ENCODE measurements around the gene NUP98.

The NUP98 gene

GRCh38 chr11:3732671-3733436, 64.5 kb downstream of the NUP98 start:
- no peak for DNase-seq

DNA sequence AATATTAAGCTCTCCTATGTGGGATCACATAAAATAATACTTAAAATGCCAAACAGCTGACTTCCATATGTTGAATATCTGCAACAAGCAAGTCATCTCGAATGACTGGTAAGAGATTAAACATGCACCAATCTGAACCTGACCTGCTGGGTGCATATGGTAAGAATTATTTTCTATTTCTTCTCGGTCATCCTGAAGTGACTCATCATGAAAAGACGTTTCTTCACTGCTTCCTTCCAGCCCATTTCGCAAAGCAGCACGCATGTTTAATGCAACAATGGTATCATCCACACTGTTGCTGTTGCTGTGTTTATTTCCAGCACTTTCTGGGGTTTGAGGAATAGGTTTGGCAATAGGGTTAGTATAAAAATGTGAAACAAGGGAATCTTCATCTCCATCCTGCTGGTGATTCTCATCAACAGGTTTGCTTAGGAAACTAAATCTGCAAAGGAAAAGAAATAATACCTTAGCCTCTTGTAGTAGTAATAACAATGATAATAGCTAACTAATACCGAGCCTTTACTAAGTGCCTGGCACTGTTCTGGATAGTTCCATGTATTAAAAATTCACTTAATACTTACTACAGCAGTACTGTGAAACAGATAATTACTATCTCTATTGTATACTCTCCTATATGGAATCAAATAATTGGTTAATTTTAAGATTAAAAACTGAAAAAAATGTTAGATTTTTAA, 74.2 kb downstream of the NUP98 start:
- no peak for DNase-seq

- no peak for DNase-seq
Measured at GRCh38 chr11:3722100-3722499, 75.3 kb downstream of the NUP98 start.

DNA sequence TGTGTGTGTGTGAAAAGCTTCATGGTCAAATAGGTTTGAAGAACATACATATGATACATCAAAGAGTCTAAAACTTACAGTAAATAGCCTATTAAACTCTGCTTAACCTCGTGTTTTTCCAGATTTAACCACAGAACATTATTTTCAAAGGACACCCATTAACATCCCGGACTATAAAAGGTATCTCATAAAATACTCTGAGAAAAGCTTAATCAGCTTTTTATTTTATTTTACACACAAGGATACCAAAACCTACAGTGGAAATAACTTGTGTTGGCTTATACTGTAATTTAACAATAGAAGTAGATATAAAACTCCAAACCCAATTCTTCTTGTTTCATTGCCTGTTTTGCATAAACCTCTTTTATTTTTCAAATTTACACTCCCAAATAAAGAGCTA, 76.4 kb downstream of the NUP98 start:
- no peak for DNase-seq

DNA sequence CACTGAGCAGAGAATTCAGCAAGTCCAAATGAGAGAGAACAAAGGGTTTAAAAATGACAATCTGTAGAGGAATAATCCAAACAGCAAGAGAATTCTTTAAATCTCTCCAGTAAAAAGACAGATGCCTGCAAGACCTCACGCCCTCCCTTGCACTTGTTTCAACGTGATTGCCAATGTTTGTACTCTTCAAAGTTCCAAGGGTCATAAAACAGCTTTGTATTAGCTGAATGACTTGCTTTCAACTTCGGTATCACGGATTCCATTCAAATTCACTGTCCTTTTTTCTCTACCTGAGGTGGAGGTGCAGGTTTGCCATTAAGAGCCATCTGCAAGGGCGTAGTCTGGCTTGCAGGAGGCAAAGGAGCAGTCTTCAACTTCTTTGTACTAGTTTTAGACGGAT, 85.1 kb downstream of the NUP98 start:
- no peak for DNase-seq

GRCh38 chr11:3710485-3711259, 86.7 kb downstream of the NUP98 start:
- no peak for DNase-seq

DNA sequence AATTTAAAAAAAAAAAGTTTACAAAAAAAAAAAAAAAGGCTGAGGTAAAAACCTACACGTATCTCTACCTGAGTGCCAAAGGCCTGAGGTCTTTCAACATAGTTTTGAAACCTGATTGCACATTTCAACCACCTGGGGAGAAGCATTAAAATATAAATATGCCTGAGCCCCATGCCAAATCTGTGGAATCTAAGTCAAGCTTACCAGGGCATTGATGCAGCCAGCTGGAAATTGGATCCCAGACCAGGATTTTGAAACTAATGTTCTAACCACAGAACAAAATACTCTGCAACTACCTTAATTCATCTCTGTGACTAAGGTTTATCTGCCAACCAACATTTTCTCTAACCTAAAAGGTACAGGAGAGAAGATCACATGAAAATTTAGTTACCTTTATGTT, 87.4 kb downstream of the NUP98 start:
- no peak for DNase-seq

DNA sequence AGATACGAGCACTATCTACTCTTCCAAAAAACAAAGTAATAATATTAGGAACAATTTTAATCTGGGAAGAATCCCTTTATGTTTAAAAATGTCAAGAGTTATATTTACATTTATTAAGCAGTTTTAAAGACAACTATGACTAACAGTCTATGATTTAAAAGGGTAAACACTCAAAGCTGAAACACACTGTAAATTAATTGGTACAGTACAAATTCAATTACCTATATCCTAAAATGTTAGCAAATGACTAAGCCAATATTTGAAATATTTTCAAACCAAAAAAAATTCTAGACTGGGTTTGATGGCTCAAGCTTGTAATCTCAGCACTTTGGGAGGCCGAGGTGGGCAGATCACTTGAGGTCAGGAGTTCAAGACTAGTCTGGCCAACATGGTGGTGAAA, 90.2 kb downstream of the NUP98 start:
- no peak for DNase-seq

DNA sequence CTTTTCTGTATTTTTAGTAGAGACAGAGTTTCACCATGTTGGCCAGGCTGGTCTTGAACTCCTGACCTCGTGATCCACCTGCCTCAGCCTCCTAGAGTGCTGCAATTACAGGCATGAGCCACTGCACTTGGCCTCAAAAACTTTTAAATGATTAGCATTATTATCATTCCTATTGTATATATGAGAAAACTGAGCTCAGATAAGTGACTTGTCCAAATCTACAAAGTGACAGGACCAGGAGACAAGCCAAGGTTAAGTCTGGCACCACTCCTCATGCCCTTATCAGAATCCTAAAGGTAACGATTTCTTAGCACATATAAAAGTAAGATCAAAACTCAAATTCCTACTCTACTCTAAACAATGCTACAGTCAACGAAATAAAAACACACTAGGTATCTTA, 94.0 kb downstream of the NUP98 start:
- DNase-seq = no peak

GRCh38 chr11:3700910-3701309, 96.4 kb downstream of the NUP98 start:
- DNase-seq = no peak

DNA sequence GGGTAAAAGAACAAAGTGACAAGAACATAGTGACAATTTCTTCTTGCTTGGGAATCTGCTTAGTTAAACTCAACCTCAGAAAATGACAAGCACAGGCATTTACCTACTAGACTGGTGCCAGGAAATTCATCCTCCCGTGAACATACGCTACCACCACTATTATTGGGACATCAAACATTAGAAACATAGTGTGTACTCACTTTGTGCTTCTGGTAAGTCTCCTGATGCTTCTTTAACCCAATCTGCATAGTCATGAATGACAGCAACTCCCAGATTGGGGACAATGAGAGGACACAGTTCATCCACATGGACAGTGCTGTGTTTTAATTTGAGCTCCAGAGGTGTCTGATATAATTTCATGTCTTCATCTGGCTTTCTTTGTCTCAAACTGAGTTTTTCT, 96.9 kb downstream of the NUP98 start:
- DNase-seq = no peak

- no peak for DNase-seq
Measured at GRCh38 chr11:3686751-3687150, 110.6 kb downstream of the NUP98 start.

DNA sequence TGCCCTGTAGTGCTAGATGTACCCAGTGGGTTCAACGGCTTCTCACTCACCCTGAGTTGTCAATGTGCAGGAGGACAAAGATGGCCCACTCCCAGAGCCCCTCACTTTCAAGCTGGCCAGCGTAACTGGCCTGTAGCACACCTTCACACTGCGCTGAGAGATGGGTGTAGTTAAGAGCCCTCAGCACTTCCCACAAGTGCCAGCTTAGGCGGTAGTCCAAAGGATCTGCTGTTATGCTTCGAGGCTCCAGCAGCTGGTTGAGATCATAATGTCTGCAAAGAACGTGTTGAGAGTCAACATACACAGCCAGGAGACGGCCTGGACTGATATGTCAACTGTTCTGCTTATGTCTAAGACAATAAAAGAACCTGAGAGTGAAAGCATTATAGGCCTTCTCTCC, 111.4 kb downstream of the NUP98 start:
- DNase-seq = no peak

GRCh38 chr11:3684819-3685172, 112.6 kb downstream of the NUP98 start:
- no peak for DNase-seq

- DNase-seq = no peak
Measured at GRCh38 chr11:3684129-3684818, 113.1 kb downstream of the NUP98 start.

DNA sequence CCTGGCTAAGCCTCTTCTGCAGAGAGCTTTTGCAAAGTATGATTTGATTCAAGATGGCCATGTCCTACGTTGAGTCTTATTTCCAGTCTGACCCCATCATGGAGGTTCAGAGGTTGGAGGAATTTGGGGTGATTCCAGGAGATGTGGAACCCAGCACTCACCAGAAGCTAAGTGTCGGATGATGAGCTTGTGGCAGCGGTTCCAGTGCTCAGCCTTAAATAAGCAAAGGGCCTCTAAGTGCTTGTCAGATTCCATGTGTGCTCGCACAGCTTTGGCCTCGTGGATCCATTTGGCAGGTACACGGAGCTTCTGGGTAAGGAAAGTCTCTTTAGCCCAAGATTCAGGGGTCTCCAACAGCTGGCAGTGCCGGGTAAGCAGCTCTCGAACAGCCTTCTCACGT, 114.3 kb downstream of the NUP98 start:
- no peak for DNase-seq

- no peak for DNase-seq
Measured at GRCh38 chr11:3679077-3679476, 118.3 kb downstream of the NUP98 start.

DNA sequence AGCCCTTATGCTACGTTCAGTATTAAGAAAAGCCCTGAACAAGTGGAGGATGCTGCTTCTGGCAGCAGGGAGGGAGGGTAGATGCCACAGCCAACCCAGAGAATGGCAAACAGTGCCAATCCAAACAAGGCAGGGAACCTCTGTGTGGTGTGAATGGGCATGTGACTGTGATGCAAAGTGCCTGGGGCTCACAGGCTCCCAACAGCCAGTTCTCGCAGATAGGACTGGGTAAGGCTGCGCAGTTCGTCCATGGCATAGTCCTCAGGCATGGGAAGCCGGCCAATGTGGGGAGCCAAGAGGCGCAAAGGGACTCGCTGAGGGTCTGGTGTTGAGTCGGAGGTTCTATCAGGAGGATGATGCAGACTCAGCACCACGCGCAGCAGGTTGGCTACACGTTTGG, 121.4 kb downstream of the NUP98 start:
- no peak for DNase-seq

DNA sequence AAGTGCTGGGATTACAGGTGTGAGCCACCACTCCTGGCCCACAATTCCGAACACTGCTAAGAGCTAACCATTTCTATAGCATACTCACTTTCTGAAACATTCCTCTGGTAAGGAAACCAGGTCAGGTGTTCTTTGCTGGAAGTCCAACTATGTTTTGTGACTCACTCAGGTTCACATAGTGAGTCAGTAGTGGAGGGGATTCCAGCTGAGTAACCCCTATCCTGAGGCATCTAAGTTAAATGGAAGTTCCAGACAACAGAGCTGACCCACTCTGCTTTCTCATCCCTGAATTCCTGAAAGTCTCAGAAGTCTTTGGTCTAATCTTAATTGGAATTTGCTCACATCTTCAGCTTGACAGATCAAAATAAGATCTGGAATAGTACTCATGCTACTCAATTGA, 123.2 kb downstream of the NUP98 start:
- DNase-seq = no peak

DNA sequence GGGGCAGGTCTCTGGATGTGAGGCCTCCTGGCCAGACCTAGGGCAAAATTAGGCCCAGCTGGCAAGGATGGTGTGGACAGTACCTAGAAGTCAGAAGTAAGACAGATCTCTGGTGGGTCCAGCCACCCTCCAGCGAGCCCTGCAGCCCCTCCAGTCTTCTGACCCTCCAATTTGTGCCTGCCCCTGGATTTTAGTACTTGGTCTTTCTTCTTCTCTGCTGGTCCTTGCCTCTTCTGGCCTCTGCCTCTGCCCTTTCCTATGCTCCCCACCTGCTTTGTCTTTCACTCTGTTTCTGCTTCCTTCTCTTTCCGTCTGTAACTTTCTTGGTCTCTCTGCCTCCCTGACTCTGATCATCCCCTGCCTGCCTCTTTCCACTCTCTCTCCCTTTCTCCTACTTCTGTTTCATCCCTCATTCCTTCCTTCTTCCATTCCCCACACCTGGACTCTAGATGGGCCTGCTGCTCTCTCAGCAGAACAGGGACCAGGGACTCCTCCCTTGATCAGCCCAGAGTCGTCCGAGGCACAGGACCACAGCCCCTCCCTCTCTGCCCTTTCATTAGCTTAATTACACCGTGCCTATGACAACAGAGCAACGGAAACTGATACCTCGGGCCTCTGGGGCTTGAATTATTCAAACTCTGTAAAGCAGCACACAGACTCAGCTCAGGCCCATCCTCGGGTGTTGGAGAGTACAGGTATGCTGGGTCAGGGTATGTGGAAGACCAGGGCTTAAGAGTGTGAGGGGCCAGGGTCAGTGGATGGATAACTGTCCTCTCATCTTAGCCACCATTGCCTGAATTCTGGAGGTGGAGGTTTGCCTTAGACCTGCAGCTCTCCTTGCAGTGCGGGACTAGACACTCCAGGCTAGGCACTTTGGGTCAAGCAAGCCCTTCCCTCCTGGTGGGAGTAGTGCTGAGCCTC, 125.8 kb downstream of the NUP98 start, which contains the start of gene CHRNA10:
TSS of gene CHRNA10 (minus strand) at position 51 of the 921 bp plus-strand sequence. CDS start 72 bp downstream, outside the sequence.
- peak; percentile 25 for DNase-seq

DNA sequence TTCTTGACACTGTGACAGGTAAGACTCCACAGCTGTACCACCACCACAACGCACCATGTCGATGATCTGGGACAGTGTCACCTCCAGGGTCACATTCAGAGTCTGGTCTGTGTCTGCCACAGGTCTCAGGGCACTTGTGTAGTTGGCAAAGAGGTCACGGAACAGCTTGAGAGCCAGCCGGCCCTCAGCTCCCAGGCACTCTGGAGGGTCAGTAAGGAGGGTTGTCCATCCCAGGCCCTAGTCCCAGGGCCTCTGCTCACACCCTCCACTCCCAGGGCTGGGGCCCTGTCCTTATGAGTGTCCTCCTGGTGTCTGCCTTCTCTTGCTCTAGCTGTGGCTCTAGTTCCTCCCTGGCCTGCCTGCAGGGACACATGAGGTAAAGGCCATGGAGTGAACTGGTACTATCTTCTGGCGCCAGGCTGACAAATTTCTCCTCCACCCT, 127.6 kb downstream of the NUP98 start:
- DNase-seq = no peak

DNA sequence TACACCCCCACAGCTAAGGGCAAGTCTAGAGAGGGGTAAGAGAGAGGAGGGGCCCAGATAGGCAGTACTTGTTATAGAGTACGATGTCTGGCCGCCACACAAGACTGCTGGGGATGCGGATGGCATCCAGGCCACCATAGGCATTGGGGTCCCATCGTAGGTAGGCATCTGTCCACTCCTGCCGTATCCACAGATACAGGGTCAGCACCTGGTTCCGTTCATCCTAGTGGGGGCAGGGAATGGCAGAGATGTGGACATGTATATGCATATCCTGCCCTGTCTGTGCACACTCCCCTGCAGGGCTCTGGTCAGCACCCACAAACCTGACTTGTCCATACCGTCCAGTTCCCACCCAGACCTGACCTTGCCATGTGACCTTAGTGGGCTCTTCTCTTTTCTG, 128.2 kb downstream of the NUP98 start:
- no peak for DNase-seq
